GM18517 (cell line): ENCODE data around the gene NPM1.

ENCODE experiments used
- ATAC-seq: cut with Tn5 transposase; IDR thresholded peaks from one replicate; pipeline ENCODE4 v1.9.1; 2021; ENCODE audit warnings: mild to moderate bottlenecking, moderate library complexity; ENCODE audit not compliant: unreplicated experiment

The NPM1 gene

GRCh38 chr5:171427318-171428167, 39.9 kb downstream of the NPM1 start:
- no peak for ATAC-seq

- ATAC-seq = no peak
These were observed 40.6 kb downstream of the NPM1 start for GRCh38 chr5:171428168-171428696.

DNA sequence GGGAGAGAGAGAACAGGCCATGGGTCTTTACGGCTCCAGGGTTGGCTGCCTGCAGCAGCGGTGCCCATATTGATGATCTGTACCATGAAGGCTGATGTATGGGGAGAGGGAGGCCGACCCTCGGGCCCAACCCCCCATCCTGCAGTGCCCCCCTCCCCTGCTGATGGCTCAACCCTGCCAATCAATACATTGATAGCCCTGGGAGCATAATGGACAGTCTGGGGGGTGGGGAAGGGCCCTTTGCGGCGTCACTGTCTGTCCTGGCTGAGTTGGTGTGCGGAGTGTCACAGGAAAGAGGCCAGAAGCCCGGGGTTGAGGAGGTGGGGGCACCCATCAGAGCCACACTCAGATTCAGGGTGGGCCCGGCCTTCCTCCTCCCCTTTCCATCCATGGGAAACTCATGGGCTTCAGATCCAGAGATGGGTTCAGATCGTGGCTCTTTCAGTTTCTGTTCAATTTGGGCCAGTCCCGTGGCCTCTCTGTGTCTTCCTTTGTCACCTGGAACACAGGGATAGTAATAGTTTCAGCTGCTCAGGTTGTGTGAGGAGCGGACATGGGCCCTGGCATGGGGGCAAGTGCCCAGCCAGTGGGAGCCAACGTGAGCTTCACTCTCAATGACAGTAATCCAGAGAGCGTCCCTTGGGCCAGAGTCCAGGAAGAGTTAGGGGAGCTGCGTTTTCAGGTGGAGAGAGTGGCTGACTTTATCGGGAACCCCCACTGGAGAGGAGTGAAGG, 41.3 kb downstream of the NPM1 start:
- ATAC-seq = no peak

DNA sequence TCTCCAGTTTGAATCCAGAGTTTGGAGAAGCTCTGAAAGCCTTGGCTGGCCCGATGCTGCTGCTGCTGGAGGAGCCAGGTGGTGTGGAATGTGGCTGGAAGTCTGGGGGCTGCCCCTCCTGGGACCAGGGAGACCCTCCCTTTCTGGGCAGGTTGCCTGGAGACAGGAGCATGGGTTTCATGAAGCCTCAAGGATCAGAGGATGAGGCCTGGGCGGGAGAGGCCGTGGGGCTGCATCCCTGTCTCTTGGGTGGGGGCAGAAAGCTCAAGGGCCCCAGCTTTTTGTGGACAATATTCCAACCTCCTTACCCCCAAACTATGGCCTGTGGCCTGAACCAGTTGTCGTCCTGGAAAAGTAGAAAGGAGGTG, 41.9 kb downstream of the NPM1 start:
- ATAC-seq = no peak

DNA sequence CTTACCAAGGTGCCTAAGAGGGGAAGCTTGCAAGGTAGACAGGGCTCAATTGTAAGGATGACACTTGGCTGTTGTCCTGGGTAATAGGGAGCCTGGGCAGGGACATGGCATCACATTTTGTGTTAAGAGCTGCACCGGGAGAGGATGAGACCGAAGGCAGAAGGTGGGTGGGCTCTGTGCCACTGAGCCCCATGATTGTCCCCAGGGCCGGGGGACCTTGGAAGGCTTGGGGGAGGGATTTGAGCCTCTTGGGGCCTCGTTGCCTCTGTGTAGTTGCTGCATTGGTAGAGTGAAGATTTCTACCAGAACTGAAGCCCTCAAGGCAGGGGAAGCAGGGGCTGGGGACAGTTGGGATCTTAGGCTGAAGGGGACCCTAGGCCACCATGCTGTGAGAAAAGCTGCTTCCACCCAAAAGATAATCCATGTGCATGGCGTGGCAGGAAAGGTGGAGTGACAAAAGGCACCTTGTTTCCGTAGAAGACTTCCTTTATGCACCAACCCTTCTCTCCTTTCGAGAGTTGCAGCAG, 43.7 kb downstream of the NPM1 start:
- ATAC-seq = no peak

- ATAC-seq = no peak
These were observed 44.4 kb downstream of the NPM1 start for GRCh38 chr5:171432076-171432475.

- ATAC-seq = no peak
These were observed 45.1 kb downstream of the NPM1 start for GRCh38 chr5:171432583-171433351.

DNA sequence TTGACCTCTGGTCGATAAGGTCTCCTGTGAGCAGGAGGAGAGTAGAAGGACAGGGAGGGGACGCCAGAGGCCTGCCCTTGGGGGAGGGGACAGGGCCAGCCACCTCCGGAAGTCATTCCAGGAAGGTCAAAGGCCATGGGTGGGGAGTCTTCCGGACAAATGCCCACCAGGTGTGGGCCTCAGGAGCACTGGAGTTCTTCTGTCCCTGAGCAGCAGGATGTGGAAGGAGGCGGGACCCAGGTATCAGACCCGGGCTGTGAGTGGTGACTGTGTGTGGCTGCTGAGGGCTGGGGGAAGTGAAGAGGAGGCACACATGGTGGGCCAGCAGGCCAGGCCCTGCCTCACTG, 45.7 kb downstream of the NPM1 start:
- no peak for ATAC-seq

DNA sequence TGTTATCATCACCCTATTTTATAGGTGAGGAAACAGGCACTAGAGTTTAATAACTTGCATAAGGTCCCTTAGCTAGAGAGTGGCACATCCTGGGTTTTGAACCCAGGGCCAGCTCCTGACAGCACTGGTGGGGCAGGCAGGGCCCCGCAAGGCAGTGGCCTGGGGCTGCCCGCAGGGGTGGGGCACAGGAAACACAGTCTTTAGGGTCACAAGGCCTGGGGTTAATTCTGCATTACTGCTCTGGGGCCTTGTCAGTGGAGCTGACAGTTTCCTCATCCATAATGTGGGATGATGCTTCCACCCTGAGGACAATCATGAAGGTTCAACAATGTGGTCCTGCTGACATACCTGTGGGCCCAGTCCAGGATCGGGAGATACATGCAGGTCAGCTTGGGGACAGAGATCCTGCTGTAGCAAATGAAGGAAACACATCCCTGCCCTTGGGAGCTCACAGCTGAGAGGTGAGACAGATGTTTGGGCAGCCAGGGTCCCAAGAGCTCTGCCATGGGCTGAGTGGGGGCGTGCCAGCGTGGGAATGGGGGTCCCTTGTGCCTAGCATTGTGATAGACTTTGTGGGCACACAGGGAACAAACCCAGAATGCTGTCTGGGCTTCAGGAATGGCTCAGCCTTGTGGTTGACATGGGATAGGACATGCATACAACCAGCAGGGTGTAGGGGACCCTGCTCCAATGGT, 46.5 kb downstream of the NPM1 start:
- ATAC-seq = no peak

- ATAC-seq = no peak
These were observed 47.2 kb downstream of the NPM1 start for GRCh38 chr5:171434874-171435273.

- no peak for ATAC-seq
These were observed 48.3 kb downstream of the NPM1 start for GRCh38 chr5:171435908-171436307.

GRCh38 chr5:171436804-171437285, 49.2 kb downstream of the NPM1 start:
- no peak for ATAC-seq

DNA sequence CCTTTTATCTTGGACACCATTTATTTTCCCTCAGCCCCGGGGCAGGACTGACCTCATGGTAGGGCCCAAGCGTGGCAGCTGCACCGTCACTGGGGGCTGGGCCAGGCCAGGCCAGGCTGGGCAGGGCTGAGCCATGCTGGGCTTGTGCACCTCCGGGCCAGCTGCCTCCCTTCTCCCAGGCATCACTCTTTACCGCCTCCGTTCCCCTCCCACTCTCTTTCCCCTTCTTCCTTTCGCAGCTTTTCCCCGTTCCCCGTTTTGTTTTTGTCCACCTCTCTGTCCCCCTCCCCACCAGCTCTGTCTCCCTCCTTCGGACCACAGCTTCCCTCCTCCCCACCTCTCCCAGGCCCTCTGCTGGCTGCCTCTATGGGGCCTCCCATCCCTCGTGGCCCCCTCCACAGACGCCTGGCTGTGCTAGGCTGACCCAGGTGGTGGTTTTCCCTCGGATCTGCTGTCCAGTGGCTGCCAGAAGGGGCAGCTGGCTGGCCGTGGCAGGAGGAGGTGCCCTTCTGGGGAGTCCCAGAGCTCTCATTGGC, 49.7 kb downstream of the NPM1 start:
- ATAC-seq = no peak

DNA sequence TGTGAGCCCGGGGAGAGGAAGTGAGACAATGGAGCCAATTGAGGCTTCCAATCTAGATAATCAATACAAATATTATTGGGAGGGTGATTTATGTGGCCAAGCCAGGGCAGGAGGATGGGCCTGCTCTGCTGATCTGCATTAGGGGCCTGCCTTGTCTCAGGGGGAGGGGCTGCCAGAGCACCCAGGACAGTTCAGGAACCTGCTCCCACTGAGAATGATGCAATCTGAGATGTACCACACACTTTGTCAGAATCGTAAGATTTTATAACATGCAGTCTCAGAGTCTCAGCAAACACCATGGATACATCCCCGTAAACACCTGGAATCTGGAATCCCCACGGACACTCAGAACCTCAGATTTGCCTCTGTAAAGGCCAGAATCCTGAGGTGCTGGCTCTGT, 51.1 kb downstream of the NPM1 start:
- no peak for ATAC-seq

- ATAC-seq = no peak
These were observed 53.7 kb downstream of the NPM1 start for GRCh38 chr5:171441246-171441791.

DNA sequence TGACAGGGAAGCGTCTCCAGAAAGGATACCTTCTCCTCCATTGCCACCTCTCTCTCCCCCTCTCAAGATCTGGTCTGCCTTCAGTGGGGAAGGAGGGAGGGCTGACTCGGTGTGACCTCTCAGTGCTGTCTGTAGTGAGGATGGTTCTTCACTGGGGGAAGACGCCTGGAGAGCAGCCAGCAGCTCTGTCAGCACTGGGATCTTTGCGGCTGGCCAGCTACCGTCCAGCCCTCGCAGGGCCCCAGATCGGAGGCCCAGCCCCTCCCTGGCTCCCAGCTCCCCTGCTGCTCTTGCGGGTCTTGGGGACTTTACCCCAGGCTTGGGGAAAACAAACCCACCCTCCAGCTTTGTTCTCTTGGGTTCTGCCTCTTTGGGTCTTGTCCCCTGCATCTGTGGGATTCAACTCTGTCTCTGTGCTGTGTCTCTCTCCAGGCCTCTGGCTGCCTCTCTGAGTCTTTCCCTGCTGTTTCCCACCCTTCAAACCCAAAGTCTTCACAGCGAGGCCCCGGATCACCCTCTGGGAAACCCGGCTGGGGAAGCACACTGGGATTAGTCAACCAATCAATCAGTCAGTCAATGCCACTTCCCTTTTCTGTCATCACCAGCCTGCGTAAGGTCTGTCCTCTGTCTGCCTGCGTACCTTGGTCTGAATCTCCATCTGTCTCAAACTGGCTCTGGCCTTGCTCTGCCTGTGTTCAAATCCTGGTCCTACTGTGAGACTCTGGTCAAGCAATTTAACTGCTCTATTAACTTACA, 54.8 kb downstream of the NPM1 start:
- no peak for ATAC-seq

GRCh38 chr5:171444582-171444981, 56.9 kb downstream of the NPM1 start:
- ATAC-seq = no peak

DNA sequence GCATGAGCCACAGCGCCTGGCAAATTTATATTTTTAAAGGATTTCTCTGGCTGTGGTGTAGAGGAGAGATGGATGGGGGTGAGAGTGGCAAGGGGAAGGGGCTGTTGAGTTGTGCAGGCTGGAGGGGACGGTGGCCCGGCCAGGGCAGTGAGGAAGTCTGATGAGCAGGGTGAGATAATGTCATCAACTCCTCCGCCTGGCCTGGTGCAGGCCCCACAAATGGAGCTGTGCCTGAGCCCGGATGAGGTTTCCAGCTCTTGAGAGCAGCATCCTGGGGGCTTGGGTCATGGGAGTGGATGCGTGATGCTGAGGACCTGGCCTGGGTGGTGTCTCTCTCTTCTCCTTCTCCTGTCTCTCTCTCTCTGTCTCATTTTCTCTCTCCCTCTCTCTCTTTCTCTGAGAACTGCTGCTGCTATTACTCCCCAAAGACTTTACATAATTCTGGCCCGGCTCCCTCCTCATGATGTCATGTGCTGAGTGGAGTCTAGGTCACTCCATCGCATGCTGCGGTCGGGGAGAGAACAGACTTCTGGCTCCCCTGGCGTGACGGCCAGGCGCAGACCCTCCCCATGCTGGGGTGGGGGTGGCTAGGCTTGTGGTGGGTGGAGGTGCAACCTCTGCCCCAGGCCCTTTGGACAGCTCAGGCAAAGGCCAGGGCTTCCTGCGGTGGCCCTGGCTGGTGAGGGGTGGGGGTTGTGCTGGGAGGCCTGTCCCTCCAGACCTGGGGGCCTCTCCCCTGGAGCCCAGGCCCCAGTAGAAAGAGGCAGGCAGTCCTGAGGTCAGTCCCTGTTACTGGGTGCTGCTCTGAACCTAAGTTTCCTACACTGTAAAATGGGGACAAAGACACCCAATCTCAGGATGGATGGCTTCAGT, 58.2 kb downstream of the NPM1 start:
- no peak for ATAC-seq
